HepG2 (cell line): ENCODE results near the gene GSC2. TPM values are rescaled to one million over a fixed set of nuclear protein-coding genes. Genes with fewer than 3 reads are reported as not detected.

Source experiments
- ATAC-seq: fragments of 200-7000 bp; cut with Tn5 transposase; 3 replicates; pipeline ENCODE4 v1.9.1; 2020; ENCODE audit warnings: mild to moderate bottlenecking, moderate library complexity
- BruUV-seq: library from RNA; stranded (reverse); fragments of 400-500 nt; replicated peaks from 2 replicates; lab custom pipeline; 2021; lab: Mats Ljungman, UMichigan
- CTCF ChIA-PET: fragments of 300-600 bp; formaldehyde crosslinking; extraction: SDS; loops from one replicate; lab custom pipeline; 2021; ENCODE audit warnings: low total read pairs, inconsistent platforms, low intra/inter-chr PET ratio; lab: Yijun Ruan, JAX
- POLR2A ChIA-PET: fragments of 350-600 bp; sonication (Branson Sonifier 250); formaldehyde crosslinking; loops from one replicate; lab custom pipeline; 2020; ENCODE audit warnings: antibody characterized with exemption, inconsistent platforms; lab: Yijun Ruan, JAX
- DNase-seq: peaks from one replicate; pipeline ENCODE4 v3.0.0-alpha.2; 2015; ENCODE audit warnings: low spot score
- FAIRE-seq: peaks from 3 replicates; lab custom pipeline; 2011; peaks lifted over from hg19 to GRCh38; lab: Jason Lieb, UNC
- H2AFZ ChIP-seq: one replicate; pipeline ENCODE4 v1.6.1; 2011; ENCODE audit warnings: low read length, inconsistent platforms
- H3K27ac ChIP-seq: fragments of 300-600 bp; 3 replicates; pipeline ENCODE4 v1.8.0; 2011; ENCODE audit warnings: mixed run types, mild to moderate bottlenecking, mixed read lengths, low read length, inconsistent platforms; ENCODE audit not compliant: insufficient read depth; ENCODE audit errors: extremely low read length
- H3K27me3 ChIP-seq, 2 experiments: fragments of 200-600 bp in 1 of 2; 2 replicates in 1 of 2; 3 replicates in 1 of 2; pipeline versions ENCODE4 v1.6.0 to v1.8.0; 2011; ENCODE audit warnings: low read length in 2 of 2, mild to moderate bottlenecking in 2 of 2, moderate library complexity in 2 of 2, inconsistent platforms in 1 of 2; ENCODE audit not compliant: insufficient read depth in 2 of 2, control insufficient read depth in 1 of 2
- H3K36me3 ChIP-seq, 2 experiments: fragments of 200-600 bp in 1 of 2; replicated peaks in 1 of 2; 2 replicates in 1 of 2; 3 replicates in 1 of 2; pipeline versions ENCODE4 v1.5.1 to v1.8.0; 2011; ENCODE audit warnings: low read length in 2 of 2, inconsistent platforms in 1 of 2; ENCODE audit not compliant: insufficient read depth in 2 of 2, control insufficient read depth in 1 of 2
- H3K4me1 ChIP-seq: 2 replicates; pipeline ENCODE4 v1.5.1; 2012; ENCODE audit warnings: low read length, inconsistent platforms; ENCODE audit not compliant: insufficient read depth
- H3K4me2 ChIP-seq: 2 replicates; pipeline ENCODE4 v1.6.0; 2011; ENCODE audit warnings: low read depth, low read length, inconsistent platforms
- H3K4me3 ChIP-seq, 3 experiments: fragments of 200-600 bp in 1 of 3; sonication (generic), shearing (Covaris generic) in 1 of 3; replicated peaks in 1 of 3; 2 replicates each; pipeline ENCODE4 v1.5.1; 2011 to 2016; ENCODE audit warnings: low read length in 3 of 3, inconsistent platforms in 2 of 3, low read depth in 2 of 3, mild to moderate bottlenecking in 2 of 3, control low read depth in 1 of 3, mixed read lengths in 1 of 3; ENCODE audit not compliant: insufficient read depth in 1 of 3
- H3K79me2 ChIP-seq: one replicate; pipeline ENCODE4 v1.6.1; 2011; ENCODE audit warnings: low read length, inconsistent platforms; ENCODE audit not compliant: insufficient read depth
- H3K9ac ChIP-seq: 2 replicates; pipeline ENCODE4 v1.6.0; 2011; ENCODE audit warnings: mild to moderate bottlenecking, low read depth, low read length, inconsistent platforms; ENCODE audit not compliant: insufficient read depth
- H3K9me3 ChIP-seq: 2 replicates; pipeline ENCODE4 v1.5.1; 2012; ENCODE audit warnings: mild to moderate bottlenecking, low read length
- H4K20me1 ChIP-seq: 2 replicates; pipeline ENCODE4 v1.6.0; 2011; ENCODE audit warnings: inconsistent platforms, mild to moderate bottlenecking, low read length, moderate library complexity; ENCODE audit not compliant: insufficient read depth
- FIP1L1 ChIP-seq: fragments of 200-400 bp; formaldehyde crosslinking; IDR thresholded peaks from 2 replicates; pipeline ENCODE4 v1.6.1; 2018; ENCODE audit warnings: low read depth, mild to moderate bottlenecking, low read length, moderate library complexity, borderline replicate concordance; ENCODE audit not compliant: insufficient read depth
- HDAC1 ChIP-seq: sonication (generic); formaldehyde crosslinking; IDR thresholded peaks from 2 replicates; pipeline ENCODE4 v1.5.1; 2020; ENCODE audit warnings: mild to moderate bottlenecking, missing genetic modification reagents
- HES4 ChIP-seq: sonication (generic); formaldehyde crosslinking; IDR thresholded peaks from 2 replicates; pipeline ENCODE4 v1.9.0; 2021; ENCODE audit warnings: mild to moderate bottlenecking, missing genetic modification reagents, borderline replicate concordance
- IRX3 ChIP-seq: sonication (generic); formaldehyde crosslinking; IDR thresholded peaks from 2 replicates; pipeline ENCODE4 v1.8.1; 2023; ENCODE audit warnings: mild to moderate bottlenecking, low read depth, missing genetic modification reagents, borderline replicate concordance
- KDM2A ChIP-seq: sonication (generic); formaldehyde crosslinking; IDR thresholded peaks from 2 replicates; pipeline ENCODE4 v1.4.0; 2020; ENCODE audit warnings: low read depth, missing genetic modification reagents, borderline replicate concordance
- MBD4 ChIP-seq: IDR thresholded peaks from 2 replicates; pipeline ENCODE4 v1.6.1; 2012; ENCODE audit warnings: low read length, inconsistent platforms, borderline replicate concordance
- MLLT10 ChIP-seq: sonication (generic); formaldehyde crosslinking; IDR thresholded peaks from 2 replicates; pipeline ENCODE4 v1.4.0; 2020; ENCODE audit warnings: missing genetic modification reagents
- REPIN1 ChIP-seq: sonication (generic); formaldehyde crosslinking; IDR thresholded peaks from 2 replicates; pipeline ENCODE4 v1.8.0; 2022; ENCODE audit warnings: missing genetic modification reagents, low read depth, mild to moderate bottlenecking, borderline replicate concordance
- RFX1 ChIP-seq: fragments of 450-650 bp; IDR thresholded peaks from 2 replicates; pipeline ENCODE4 v1.6.1; 2017
- SALL2 ChIP-seq: sonication (generic); formaldehyde crosslinking; IDR thresholded peaks from 2 replicates; pipeline ENCODE4 v1.8.1; 2023; ENCODE audit warnings: mild to moderate bottlenecking, missing genetic modification reagents, inconsistent platforms
- SIN3A ChIP-seq: IDR thresholded peaks from 2 replicates; pipeline ENCODE4 v1.6.1; 2011; ENCODE audit warnings: low read depth, mild to moderate bottlenecking, control low read depth, low read length, borderline replicate concordance
- THYN1 ChIP-seq: sonication (generic); formaldehyde crosslinking; IDR thresholded peaks from 2 replicates; pipeline ENCODE4 v1.8.1; 2023; ENCODE audit warnings: low read depth, mild to moderate bottlenecking, moderate library complexity, missing genetic modification reagents, borderline replicate concordance
- UBTF ChIP-seq: sonication (generic); formaldehyde crosslinking; IDR thresholded peaks from 2 replicates; pipeline ENCODE4 v1.4.0; 2020; ENCODE audit warnings: mild to moderate bottlenecking, missing genetic modification reagents
- ZBTB7B ChIP-seq: sonication (generic); formaldehyde crosslinking; IDR thresholded peaks from 2 replicates; pipeline ENCODE4 v1.4.0; 2020; ENCODE audit warnings: missing genetic modification reagents
- ZEB1 ChIP-seq: IDR thresholded peaks from 2 replicates; pipeline ENCODE4 v1.6.1; 2012; ENCODE audit warnings: mild to moderate bottlenecking, low read depth, inconsistent platforms; ENCODE audit not compliant: insufficient replicate concordance
- ZFP41 ChIP-seq: sonication (generic); formaldehyde crosslinking; IDR thresholded peaks from 2 replicates; pipeline ENCODE4 v1.4.0; 2020; ENCODE audit warnings: mild to moderate bottlenecking, missing genetic modification reagents, borderline replicate concordance
- ZNF160 ChIP-seq: sonication (generic); formaldehyde crosslinking; IDR thresholded peaks from 2 replicates; pipeline ENCODE4 v1.8.0; 2022; ENCODE audit warnings: mild to moderate bottlenecking, inconsistent platforms, missing genetic modification reagents
- ZNF225 ChIP-seq: sonication (generic); formaldehyde crosslinking; IDR thresholded peaks from 2 replicates; pipeline ENCODE4 v1.4.0; 2020; ENCODE audit warnings: mild to moderate bottlenecking, missing genetic modification reagents
- ZNF263 ChIP-seq: sonication (generic); formaldehyde crosslinking; IDR thresholded peaks from 2 replicates; pipeline ENCODE4 v1.4.0; 2020; ENCODE audit warnings: missing genetic modification reagents
- ZNF672 ChIP-seq: sonication (generic); formaldehyde crosslinking; IDR thresholded peaks from 2 replicates; pipeline ENCODE4 v1.8.1; 2022; ENCODE audit warnings: missing genetic modification reagents
- ZNF7 ChIP-seq: IDR thresholded peaks from 2 replicates; pipeline ENCODE4 v1.6.1; 2016; ENCODE audit warnings: missing biosample characterization, missing genetic modification reagents
- WGBS: methylation state at CpG from one replicate; pipeline ENCODE4 v1.1.6; 2017; ENCODE audit warnings: low lambda C conversion rate; 5-methylcytosine and 5-hydroxymethylcytosine counted together
- in situ Hi-C: cut with HindIII; loops from 2 replicates; pipeline ENCODE4 v1.10.0; 2017; ENCODE audit warnings: low pct_unique_long_range_greater_than_20kb; ENCODE audit not compliant: extremely low pct_ligation_motif_present
- intact Hi-C: fragments of 100-400 bp; cut with micrococcal nuclease; formaldehyde crosslinking; loops from one replicate; pipeline ENCODE4 v1.10.0; 2022; ENCODE audit not compliant: unreplicated experiment
- polyA plus RNA-seq, 8 experiments: library from polyadenylated mRNA; depleted of rRNA in 3 of 8; stranded (reverse) in 7 of 8; unstranded in 1 of 8; fragments of >200 nt; fragmentation: Illumina TruSeq in 4 of 8; extraction: Trizol in 4 of 8; gene quantifications; 2 replicates each; pipeline versions ENCODE4 v1.2.1 to v1.2.3, GENCODE V29; 2011 to 2016; ENCODE audit warnings: low read depth in 4 of 8, missing spikeins in 1 of 8, mixed read lengths in 1 of 8; ENCODE audit not compliant: insufficient read depth in 1 of 8
- total RNA-seq, 5 experiments: library from RNA; depleted of rRNA; stranded (reverse); fragments of >200 nt; fragmentation: Illumina TruSeq; extraction: Trizol; gene quantifications; 2 replicates each; pipeline ENCODE4 v1.2.3, GENCODE V29; 2016; ENCODE audit warnings: low read depth in 1 of 5

The GSC2 gene
- total and polyA plus RNA-seq, 2 of the 13 experiments (the other 11 are each of a cell fraction or from before 2014, with no cell fraction given) = not detected

GRCh38 chr22:19122752-19123492 is 27.2 kb downstream of the GSC2 start:
- Histone ChIP-seq H3K27ac (peak overlapping the region; percentile 6), H3K79me2 (peaks cover 37% of the 10 kb centered on the region), H3K27me3 (peaks cover 3 to 36% of the 10 kb centered on the region in 2 experiments; a peak in 4 of 5 replicates), H2AFZ (peak overlapping the region; percentile 62), H3K36me3 (peaks cover 4 to 12% of the 10 kb centered on the region in 2 experiments; a peak in 3 of 5 replicates), H3K4me3 (peak overlapping the region; percentile 75 to 97 (median 79)), H3K4me1 (peaks cover 70% of the 10 kb centered on the region), H4K20me1 (peaks cover 31% of the 10 kb centered on the region), H3K9me3 (no peaks in the 10 kb centered on the region), H3K4me2 (peak overlapping the region; percentile 99), H3K9ac (peak overlapping the region; percentile 61)
- ChIA-PET POLR2A (interaction anchor here (0.6 to 4.1 kb wide), 6 partner anchors 12 to 324 kb away, joined by 3 to 22 read pairs (median 4); partner anchors contain the start of genes C22orf39, ESS2 and SLC25A1), CTCF (no interaction called here)
- BruUV-seq = no TSS peak
- WGBS = 5% methylated on average over 19 of the region's 27 CpGs
- FAIRE-seq = no peak
- DNase-seq = no peak
- intact Hi-C loops (no loop called here), in situ Hi-C loops (no loop called here)
- peak; percentile 49 for ATAC-seq
- TF ChIP-seq ZNF160 (CRISPR knock-in tag) = 0 out of 2 replicates have a peak, but pooled peaks have one; percentile 0
- 0 out of 2 replicates have a peak, but pooled peaks have one; percentile 42 for TF ChIP-seq ZFP41 (CRISPR knock-in tag)
- TF ChIP-seq SIN3A = peak; percentile 67; the same call in 1 of the 2 replicates
- TF ChIP-seq THYN1 (CRISPR knock-in tag) = no peak
- TF ChIP-seq ZNF672 = no peak
- peak; percentile 39; the same call in 1 of the 2 replicates for TF ChIP-seq ZNF7 (CRISPR knock-in tag)
- TF ChIP-seq ZBTB7B = peak; percentile 15; the same call in 1 of the 2 replicates
- no peak for TF ChIP-seq SALL2 (CRISPR knock-in tag)
- TF ChIP-seq ZNF263 (CRISPR knock-in tag) = peak; percentile 39; the same call in 1 of the 2 replicates
- TF ChIP-seq HES4 (CRISPR knock-in tag) = no peak
- no peak for TF ChIP-seq RFX1
- TF ChIP-seq UBTF (CRISPR knock-in tag) = no peak
- no peak for TF ChIP-seq ZNF225 (CRISPR knock-in tag)
- TF ChIP-seq KDM2A (CRISPR knock-in tag) = no peak
- TF ChIP-seq REPIN1 (CRISPR knock-in tag) = peak; percentile 31; the same call in 1 of the 2 replicates
- TF ChIP-seq IRX3 (CRISPR knock-in tag) = peak; percentile 62; the same call in 1 of the 2 replicates
- TF ChIP-seq MBD4 = no peak
- TF ChIP-seq ZEB1 = no peak
- peak; percentile 11; the same call in 1 of the 2 replicates for TF ChIP-seq HDAC1
- no peak for TF ChIP-seq FIP1L1
- no peak for TF ChIP-seq MLLT10 (CRISPR knock-in tag)
